ENCODE measurements around the gene GDF7.
A peak's percentile ranks its signal among the peaks of the same experiment; 100 is the strongest.

Gene GDF7

DNA sequence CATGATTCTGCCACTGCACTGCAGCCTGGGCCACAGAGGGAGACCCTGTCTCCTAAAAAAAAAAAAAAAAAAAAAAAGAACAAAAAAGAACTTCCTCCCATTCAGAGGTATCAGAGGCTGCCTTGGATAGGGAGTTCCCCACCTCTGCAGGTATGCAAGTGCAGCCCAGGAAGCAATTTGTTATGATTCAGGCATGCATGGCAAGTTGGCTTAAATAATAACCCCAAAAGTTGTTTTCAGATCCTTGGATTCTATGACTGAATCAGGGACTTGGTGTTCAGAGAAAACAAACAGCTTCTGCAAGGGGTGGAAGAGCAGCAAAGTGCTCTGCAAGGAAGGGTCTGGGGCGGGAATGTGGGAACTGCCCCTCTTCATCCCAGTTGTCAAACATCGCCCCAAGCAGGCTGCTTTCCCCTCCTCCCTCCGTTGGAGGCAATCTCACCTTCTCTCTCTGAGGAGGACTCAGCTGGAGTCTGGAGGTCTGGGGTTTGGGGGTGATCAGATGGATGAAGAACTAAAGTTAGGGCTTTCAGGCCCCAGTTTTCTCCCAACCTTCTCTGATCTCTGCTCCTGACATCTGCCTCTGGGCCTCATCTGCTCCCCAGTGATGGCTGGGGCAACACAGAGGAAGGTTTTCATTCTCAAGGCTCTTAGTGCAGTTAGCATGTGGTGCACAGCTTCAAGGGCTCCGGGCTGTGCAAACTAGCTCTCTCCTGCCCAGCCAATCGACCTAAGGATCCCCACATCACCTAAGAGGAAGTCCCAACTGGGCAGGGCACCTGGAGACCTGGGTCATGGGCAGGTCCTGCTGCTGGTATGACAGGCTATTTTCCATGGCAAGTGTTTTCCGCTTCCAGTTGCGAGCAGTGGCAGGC lies 3.5 kb upstream of the GDF7 start:
- no peak for DNase-seq

GRCh38 chr2:20664071-20664390 lies 2.9 kb upstream of the GDF7 start:
- DNase-seq: no peak

- no peak for DNase-seq
Measured at GRCh38 chr2:20664431-20665242, 2.3 kb upstream of the GDF7 start.

- peak; percentile 57 for DNase-seq
Measured at GRCh38 chr2:20665243-20666004, 1.5 kb upstream of the GDF7 start.

GRCh38 chr2:20666005-20666303 lies 990 bp upstream of the GDF7 start:
- no peak for DNase-seq

- no peak for DNase-seq
Measured at GRCh38 chr2:20667151-20667530, 197 bp downstream of the GDF7 start.

DNA sequence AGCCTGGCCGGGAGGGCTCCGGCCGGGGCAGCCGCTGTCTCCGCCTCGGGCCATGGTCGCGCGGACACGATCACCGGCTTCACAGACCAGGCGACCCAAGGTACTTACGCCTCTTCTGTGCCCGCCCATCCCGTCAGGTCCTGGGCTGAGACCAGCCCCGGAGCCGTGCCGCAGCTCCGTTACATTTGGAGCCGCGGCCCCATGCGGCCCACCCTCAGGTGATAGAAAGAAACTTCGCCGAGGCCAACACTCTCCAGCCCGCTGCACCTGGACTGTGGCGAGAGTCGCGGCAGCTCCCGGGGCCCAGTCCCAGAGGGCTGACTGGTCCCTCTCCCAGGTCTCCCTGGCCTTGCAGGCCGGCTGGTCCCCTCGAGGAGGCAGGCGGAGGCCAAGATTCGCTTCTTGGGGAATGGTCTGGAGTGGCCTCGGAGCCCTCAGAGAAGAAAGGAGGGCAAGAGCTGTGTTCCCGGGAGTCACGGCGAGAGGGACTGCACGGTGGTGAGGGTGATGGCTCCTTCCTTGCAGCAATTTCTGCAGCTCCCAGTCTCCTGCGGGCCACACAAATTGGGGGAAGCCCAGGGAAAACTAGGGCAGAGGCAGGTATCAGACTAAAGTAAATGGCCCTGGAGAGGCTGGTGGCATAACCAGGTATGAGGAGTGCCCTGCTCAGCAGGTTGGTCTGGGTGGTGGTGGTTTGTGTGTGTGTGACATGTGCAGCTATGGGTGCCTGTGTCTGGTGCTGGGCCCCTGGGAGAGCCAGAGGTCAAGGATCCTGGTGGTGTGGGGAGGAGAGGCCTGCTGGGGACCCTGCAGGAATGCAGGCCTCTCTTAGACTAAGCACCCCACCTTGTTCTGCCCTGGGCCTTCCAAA lies 822 bp downstream of the GDF7 start:
- no peak for DNase-seq

- DNase-seq: no peak
Measured at GRCh38 chr2:20668451-20668850, 1.5 kb downstream of the GDF7 start.

- no peak for DNase-seq
Measured at GRCh38 chr2:20668871-20669475, 2.0 kb downstream of the GDF7 start.

GRCh38 chr2:20669562-20670314 lies 2.8 kb downstream of the GDF7 start:
- DNase-seq: no peak

DNA sequence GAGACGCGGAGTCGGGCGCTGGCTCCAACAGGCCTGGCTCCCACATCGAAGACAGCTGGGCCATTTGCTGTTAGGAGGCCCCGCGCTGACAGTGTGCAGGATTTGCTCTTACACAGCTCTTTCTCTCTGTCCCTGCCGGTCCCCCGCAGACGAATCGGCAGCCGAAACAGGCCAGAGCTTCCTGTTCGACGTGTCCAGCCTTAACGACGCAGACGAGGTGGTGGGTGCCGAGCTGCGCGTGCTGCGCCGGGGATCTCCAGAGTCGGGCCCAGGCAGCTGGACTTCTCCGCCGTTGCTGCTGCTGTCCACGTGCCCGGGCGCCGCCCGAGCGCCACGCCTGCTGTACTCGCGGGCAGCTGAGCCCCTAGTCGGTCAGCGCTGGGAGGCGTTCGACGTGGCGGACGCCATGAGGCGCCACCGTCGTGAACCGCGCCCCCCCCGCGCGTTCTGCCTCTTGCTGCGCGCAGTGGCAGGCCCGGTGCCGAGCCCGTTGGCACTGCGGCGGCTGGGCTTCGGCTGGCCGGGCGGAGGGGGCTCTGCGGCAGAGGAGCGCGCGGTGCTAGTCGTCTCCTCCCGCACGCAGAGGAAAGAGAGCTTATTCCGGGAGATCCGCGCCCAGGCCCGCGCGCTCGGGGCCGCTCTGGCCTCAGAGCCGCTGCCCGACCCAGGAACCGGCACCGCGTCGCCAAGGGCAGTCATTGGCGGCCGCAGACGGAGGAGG lies 3.5 kb downstream of the GDF7 start:
- DNase-seq: no peak

DNA sequence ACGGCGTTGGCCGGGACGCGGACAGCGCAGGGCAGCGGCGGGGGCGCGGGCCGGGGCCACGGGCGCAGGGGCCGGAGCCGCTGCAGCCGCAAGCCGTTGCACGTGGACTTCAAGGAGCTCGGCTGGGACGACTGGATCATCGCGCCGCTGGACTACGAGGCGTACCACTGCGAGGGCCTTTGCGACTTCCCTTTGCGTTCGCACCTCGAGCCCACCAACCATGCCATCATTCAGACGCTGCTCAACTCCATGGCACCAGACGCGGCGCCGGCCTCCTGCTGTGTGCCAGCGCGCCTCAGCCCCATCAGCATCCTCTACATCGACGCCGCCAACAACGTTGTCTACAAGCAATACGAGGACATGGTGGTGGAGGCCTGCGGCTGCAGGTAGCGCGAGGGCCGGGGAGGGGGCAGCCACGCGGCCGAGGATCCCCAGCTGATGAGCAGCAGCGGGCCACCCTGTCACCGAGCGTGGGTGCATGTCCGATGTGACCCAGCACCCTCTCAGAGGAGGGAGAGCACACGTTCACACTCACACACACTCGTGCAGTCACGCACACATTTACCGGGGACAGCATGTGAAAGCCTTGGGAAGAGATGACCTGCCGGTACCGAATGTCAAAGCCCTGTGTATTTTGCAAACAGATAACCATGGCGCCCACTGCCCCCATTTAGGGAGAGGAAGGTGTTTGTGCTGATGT lies 4.2 kb downstream of the GDF7 start:
- DNase-seq: no peak

GRCh38 chr2:20671736-20672080 lies 4.8 kb downstream of the GDF7 start:
- no peak for DNase-seq

- no peak for DNase-seq
Measured at GRCh38 chr2:20672201-20672951, 5.4 kb downstream of the GDF7 start.

DNA sequence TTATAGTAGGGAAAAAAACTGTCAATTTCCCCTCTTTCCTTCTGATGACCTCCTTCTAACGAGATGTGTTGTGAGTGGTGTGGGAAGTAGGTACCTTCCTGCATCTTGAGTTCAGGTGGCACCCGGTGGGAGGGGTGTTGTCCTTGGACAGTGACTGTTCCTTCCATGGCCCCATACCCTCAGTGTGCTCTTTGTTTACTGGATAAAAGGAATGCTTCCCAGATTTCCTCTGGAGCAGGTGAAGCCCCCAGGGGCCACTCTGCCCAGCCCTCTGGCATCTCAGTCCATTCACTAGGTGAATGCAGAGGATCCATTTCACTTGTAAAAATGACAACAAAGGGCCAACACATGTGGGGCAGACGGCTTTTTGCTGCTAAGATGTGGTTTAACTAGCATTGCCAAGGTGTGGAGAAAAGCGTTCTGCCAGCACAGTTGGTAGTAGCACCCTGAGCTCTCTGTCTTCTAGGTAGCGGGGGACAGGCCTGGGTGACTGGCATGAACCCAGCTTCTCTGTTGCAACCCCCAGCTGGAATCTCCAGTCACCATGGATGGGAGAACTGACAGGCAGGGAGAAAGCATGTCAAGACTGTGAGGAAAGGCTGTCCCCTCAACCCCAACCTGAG lies 6.9 kb downstream of the GDF7 start:
- no peak for DNase-seq

GRCh38 chr2:20674309-20674965 lies 7.5 kb downstream of the GDF7 start:
- DNase-seq: no peak

- DNase-seq: no peak
Measured at GRCh38 chr2:20674974-20675679, 8.2 kb downstream of the GDF7 start.
